ENCODE results near the gene POLDIP3.

POLDIP3 gene, protein sequence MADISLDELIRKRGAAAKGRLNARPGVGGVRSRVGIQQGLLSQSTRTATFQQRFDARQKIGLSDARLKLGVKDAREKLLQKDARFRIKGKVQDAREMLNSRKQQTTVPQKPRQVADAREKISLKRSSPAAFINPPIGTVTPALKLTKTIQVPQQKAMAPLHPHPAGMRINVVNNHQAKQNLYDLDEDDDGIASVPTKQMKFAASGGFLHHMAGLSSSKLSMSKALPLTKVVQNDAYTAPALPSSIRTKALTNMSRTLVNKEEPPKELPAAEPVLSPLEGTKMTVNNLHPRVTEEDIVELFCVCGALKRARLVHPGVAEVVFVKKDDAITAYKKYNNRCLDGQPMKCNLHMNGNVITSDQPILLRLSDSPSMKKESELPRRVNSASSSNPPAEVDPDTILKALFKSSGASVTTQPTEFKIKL

DNA sequence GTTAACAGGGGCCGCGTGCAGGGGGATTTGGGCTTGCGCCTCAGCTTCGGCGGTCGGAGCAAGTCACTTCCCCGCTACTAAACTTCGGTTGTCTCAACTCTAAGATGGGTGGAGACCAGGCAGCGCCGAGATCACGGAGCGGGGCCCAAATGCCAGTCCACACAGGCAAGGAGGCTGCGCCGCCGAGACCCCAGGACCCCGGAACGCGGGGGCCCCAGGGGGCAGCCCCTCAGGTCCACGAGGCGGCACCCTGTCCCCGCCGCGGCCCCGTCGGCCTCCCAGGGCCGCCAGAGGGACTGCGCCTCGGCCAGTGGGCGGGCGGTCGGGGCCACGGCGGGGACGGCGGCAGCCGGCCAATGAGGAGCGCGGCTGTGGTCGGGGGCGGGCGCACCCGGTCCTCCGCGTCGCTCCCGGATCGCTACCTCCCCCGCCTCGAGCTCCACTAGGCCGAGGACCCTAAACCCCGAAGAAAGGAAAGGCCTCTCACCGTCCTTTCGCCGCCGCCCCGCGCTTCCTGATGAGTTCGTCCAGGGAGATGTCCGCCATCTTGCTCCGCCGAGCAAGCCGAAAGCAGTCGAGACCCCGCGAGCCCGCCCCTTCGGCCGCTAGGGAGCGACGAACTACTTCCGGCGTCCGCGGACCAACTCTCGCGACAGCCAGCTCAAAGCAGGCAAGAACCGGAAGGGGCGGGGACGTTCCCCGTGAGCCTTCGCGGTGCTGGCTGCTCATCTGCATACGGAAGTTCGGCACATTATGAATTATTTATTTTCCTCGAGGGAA is at the start of gene POLDIP3:
TSS of gene POLDIP3 (minus strand) at position 572 of the 780 bp plus-strand sequence. CDS start at position 546, 26 bp downstream.
- peak within 1 kb of the TSS; percentile 83 for H3K4me3 ChIP-seq
- TF ChIP-seq, protein P1, sequence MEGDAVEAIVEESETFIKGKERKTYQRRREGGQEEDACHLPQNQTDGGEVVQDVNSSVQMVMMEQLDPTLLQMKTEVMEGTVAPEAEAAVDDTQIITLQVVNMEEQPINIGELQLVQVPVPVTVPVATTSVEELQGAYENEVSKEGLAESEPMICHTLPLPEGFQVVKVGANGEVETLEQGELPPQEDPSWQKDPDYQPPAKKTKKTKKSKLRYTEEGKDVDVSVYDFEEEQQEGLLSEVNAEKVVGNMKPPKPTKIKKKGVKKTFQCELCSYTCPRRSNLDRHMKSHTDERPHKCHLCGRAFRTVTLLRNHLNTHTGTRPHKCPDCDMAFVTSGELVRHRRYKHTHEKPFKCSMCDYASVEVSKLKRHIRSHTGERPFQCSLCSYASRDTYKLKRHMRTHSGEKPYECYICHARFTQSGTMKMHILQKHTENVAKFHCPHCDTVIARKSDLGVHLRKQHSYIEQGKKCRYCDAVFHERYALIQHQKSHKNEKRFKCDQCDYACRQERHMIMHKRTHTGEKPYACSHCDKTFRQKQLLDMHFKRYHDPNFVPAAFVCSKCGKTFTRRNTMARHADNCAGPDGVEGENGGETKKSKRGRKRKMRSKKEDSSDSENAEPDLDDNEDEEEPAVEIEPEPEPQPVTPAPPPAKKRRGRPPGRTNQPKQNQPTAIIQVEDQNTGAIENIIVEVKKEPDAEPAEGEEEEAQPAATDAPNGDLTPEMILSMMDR (IDR thresholded peaks at IDR 0.05) = peak; percentile 12
- peak; percentile 100 for DNase-seq (ENCODE audit: low spot score)
- H3K27ac ChIP-seq = peak within 1 kb of the TSS; percentile 94 to 99

DNA sequence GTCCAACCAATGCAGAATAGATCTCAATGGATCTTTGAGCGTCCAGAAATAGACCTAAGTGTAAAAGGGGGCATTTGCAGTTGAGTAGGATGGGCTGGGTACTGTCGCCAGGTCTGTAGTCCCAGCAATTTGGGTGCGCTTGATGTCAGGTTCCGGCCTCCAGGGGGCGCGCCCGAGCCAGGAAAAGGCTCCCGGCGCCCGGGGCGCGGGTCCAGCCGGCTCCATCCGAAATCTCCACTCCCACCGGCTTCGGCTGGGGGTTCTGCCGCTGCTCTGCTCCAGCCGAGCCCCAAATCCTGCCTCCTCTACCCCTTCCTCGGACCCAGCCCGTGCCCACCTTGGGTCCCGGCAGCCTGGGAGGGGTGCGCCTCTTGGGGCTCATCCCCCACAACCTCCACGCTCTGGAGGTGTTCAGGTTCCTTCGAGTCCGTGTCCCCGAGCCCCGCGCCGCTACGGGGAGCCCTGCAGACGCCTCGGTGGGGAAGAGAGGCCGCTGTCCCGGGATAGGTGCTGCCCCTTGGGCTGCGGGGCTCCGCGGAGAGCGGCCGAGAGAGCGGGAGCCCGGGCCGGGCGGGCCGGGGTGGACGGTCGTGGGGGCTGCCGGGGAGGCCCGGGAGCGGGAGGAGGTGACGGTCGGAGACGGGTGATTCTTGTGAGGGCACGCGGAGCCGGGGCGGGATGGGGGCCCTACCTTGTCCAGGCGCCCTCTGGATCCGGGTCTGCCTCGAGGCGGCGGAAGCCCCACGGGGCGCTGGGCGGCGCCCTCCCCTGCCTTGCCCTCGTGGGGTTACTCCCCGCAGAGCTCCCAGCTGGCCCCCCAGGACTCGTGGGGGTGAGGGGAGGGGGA is 47.5 kb upstream of the POLDIP3 start:
- H3K4me3 ChIP-seq = peak overlapping the region; percentile 68
- peak; percentile 87 for DNase-seq (ENCODE audit: low spot score)
- peak overlapping the region; percentile 12 to 29 for H3K27ac ChIP-seq
- TF ChIP-seq, protein P1 (IDR thresholded peaks at IDR 0.05) = peak; percentile 70

DNA sequence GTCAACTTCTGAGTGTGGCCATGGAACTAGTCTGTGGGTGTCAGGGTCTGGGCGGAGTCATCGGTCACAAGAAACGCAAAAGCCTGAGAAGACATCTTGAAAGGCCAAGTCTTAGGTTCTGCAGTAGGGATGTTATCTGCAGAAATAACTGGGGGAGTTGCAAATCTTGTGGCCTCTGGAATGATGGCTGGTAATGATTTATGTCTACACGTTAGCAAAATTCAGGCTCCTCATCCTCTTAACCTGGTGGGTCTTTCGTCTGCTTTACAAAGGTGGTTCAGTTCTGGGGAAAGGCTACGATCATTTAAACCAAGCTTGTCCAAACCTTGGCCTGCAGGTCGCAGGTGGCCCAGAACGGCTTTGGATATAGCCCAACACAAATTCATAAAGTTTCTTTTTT is 41.9 kb upstream of the POLDIP3 start:
- Histone ChIP-seq H3K27ac (no peak overlapping the region), H3K4me3 (no peak overlapping the region)
- TF ChIP-seq, protein P1 (IDR thresholded peaks at IDR 0.05) = no peak
- DNase-seq (ENCODE audit: low spot score) = no peak

DNA sequence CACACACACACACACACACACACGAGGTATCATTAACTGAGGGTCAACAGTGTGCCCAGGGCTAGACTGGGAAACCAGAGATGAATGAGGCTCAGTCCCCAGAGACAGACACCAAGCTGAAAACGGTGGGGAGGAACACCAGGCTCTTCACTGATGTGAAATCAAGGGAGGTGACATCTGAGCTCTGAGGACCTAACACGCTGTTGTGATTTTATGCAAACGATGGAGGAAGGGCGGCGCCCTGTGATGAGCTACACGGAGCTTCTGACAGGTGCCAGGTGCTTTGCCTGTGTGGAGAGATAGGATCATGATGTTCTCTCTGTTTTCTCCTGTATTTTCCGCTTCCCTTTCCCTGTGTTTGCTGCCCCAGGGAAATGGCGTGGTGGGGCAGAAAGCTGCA is 41.0 kb upstream of the POLDIP3 start:
- TF ChIP-seq, protein P1 (IDR thresholded peaks at IDR 0.05) = no peak

DNA sequence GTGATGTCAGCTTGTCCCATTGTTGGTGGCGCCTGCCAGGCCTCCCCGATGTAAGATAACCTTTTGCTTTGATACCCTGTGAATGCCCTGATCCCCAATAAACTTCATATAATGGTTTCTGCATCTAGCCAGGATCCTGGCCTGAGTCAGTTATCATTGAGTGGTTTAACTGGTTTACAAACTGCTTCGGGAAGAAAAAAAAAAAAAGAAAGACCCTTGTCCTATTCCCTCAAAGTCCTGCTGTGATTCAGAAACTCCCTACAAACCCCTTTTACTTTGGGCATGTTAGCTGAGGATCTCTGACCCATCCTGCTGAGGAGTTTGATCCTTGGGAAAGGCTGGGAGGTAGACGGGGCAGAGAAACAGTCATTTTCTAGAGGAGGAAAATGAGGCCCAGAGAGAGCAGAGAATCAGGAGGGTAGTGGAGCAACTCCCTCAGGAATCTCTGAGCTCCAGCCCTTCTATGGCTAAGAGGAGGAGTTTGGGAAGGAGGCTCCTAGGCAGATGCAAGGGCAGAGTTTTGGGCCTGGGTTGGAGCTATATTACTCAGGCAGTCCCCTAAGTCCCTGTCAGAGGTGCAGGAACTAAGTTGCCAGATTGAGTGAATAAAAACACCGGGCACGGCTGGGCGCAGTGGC is 39.9 kb upstream of the POLDIP3 start:
- no peak overlapping the region for H3K27ac ChIP-seq
- TF ChIP-seq, protein P1 (IDR thresholded peaks at IDR 0.05) = no peak
- DNase-seq (ENCODE audit: low spot score) = no peak
- no peak overlapping the region for H3K4me3 ChIP-seq

More for the DNA sequence above, 41.0 kb upstream of the POLDIP3 start:
- DNase-seq (ENCODE audit: low spot score) = no peak
- no peak overlapping the region for H3K4me3 ChIP-seq
- no peak overlapping the region for H3K27ac ChIP-seq

DNA sequence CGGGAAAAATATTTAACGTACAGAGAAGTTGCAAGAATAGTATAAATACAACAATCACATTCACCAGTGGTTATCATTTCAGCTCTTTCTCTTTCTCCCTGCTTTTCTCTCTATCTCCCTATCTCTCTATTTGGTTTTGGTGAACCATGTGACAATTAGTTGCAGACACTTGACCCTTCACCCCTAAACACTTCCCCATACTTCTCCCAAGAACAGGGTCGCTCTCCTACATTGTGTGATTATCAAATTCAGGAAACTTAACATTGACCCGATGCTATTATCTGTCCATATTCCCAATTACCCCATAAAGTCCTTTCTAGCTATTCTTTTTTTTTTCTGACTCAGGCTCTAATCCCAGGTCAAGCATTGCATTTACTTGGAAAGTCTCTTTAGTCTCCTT is 39.3 kb upstream of the POLDIP3 start:
- Histone ChIP-seq H3K4me3 (no peak overlapping the region), H3K27ac (no peak overlapping the region)
- no peak for DNase-seq (ENCODE audit: low spot score)
- TF ChIP-seq, protein P1 (IDR thresholded peaks at IDR 0.05) = no peak

Data from coronary artery (tissue), 2 donors.